MM.1S (cell line): Measurements from ENCODE around the gene ANKRD9.

Experiments
- DNase-seq: peaks from one replicate; pipeline ENCODE4 v3.0.0-alpha.2; 2015
- H2AFZ ChIP-seq: fragments of 300-600 bp; sonication (generic); 2 replicates; pipeline ENCODE4 v1.6.0; 2016; ENCODE audit warnings: antibody characterized with exemption, low read length
- H3F3A ChIP-seq: fragments of 300-600 bp; sonication (generic); 2 replicates; pipeline ENCODE4 v1.6.1; 2016; ENCODE audit warnings: mild to moderate bottlenecking, antibody characterized with exemption, low read length, moderate library complexity, mixed read lengths; ENCODE audit not compliant: insufficient read depth
- H3K27ac ChIP-seq: fragments of 300-600 bp; sonication (generic); 2 replicates; pipeline ENCODE4 v1.5.1; 2016; ENCODE audit warnings: mild to moderate bottlenecking, low read length
- H3K27me3 ChIP-seq: fragments of 300-600 bp; sonication (generic); replicated peaks from 2 replicates; pipeline ENCODE4 v1.6.0; 2016; ENCODE audit warnings: low read length; ENCODE audit not compliant: insufficient read depth
- H3K36me3 ChIP-seq: fragments of 300-600 bp; sonication (generic); replicated peaks from 2 replicates; pipeline ENCODE4 v1.6.1; 2016; ENCODE audit warnings: mild to moderate bottlenecking, low read length, mixed read lengths; ENCODE audit not compliant: insufficient read depth
- H3K4me1 ChIP-seq: fragments of 300-600 bp; sonication (generic); 2 replicates; pipeline ENCODE4 v1.6.1; 2016; ENCODE audit warnings: low read length, mixed read lengths
- H3K4me2 ChIP-seq: fragments of 300-600 bp; sonication (generic); 2 replicates; pipeline ENCODE4 v1.6.0; 2016; ENCODE audit warnings: low read depth, low read length
- H3K4me3 ChIP-seq: fragments of 300-600 bp; sonication (generic); 2 replicates; pipeline ENCODE4 v1.5.1; 2016; ENCODE audit warnings: low read length, mixed read lengths
- H3K79me2 ChIP-seq: fragments of 300-600 bp; sonication (generic); 2 replicates; pipeline ENCODE4 v1.6.1; 2016; ENCODE audit warnings: mixed run types, low read length, mixed read lengths
- H3K9ac ChIP-seq: fragments of 300-600 bp; sonication (generic); 2 replicates; pipeline ENCODE4 v1.6.1; 2016; ENCODE audit warnings: low read length, mixed read lengths
- H3K9me2 ChIP-seq: fragments of 300-600 bp; sonication (generic); replicated peaks from 2 replicates; pipeline ENCODE4 v1.6.1; 2016; ENCODE audit warnings: mild to moderate bottlenecking, low read length, mixed read lengths; ENCODE audit not compliant: insufficient read depth
- H3K9me3 ChIP-seq: fragments of 300-600 bp; sonication (generic); replicated peaks from 2 replicates; pipeline ENCODE4 v1.6.1; 2016; ENCODE audit warnings: mild to moderate bottlenecking, low read length, mixed read lengths; ENCODE audit not compliant: insufficient read depth
- H4K20me1 ChIP-seq: fragments of 300-600 bp; sonication (generic); 2 replicates; pipeline ENCODE4 v1.6.1; 2016; ENCODE audit warnings: mild to moderate bottlenecking, low read length, moderate library complexity, mixed read lengths; ENCODE audit not compliant: insufficient read depth
- EZH2 ChIP-seq: fragments of 300-600 bp; sonication (generic); optimal IDR thresholded peaks from 2 replicates; pipeline ENCODE3; 2017; ENCODE audit warnings: low read depth, mild to moderate bottlenecking, antibody characterized with exemption, low read length, mixed read lengths
- EZH2phosphoT487 ChIP-seq: fragments of 300-600 bp; sonication (generic); IDR thresholded peaks from 2 replicates; pipeline ENCODE4 v1.6.1; 2018; ENCODE audit warnings: antibody characterized with exemption, low read length
- TF ChIP-seq, protein P1 (sequence below): fragments of 300-600 bp; sonication (generic); IDR thresholded peaks from 2 replicates; pipeline ENCODE4 v1.5.1; 2016; ENCODE audit warnings: antibody characterized with exemption, low read length, mixed read lengths

ANKRD9 gene

GRCh38 chr14:102513899-102514772, 4.6 kb upstream of the ANKRD9 start:
- Histone ChIP-seq H3K27me3 (no peaks in the 10 kb centered on the region), H3K4me3 (no peak overlapping the region), H3K9ac (no peak overlapping the region), H4K20me1 (no peaks in the 10 kb centered on the region), H3K4me1 (no peaks in the 10 kb centered on the region), H3K27ac (no peak overlapping the region), H3K36me3 (no peaks in the 10 kb centered on the region), H2AFZ (no peak overlapping the region), H3K9me3 (no peaks in the 10 kb centered on the region), H3K9me2 (no peaks in the 10 kb centered on the region), H3F3A (no peaks in the 10 kb centered on the region), H3K79me2 (no peaks in the 10 kb centered on the region), H3K4me2 (no peak overlapping the region)
- no peak for DNase-seq
- TF ChIP-seq EZH2phosphoT487, result no peak
- no peak for TF ChIP-seq EZH2
- TF ChIP-seq, protein P1, sequence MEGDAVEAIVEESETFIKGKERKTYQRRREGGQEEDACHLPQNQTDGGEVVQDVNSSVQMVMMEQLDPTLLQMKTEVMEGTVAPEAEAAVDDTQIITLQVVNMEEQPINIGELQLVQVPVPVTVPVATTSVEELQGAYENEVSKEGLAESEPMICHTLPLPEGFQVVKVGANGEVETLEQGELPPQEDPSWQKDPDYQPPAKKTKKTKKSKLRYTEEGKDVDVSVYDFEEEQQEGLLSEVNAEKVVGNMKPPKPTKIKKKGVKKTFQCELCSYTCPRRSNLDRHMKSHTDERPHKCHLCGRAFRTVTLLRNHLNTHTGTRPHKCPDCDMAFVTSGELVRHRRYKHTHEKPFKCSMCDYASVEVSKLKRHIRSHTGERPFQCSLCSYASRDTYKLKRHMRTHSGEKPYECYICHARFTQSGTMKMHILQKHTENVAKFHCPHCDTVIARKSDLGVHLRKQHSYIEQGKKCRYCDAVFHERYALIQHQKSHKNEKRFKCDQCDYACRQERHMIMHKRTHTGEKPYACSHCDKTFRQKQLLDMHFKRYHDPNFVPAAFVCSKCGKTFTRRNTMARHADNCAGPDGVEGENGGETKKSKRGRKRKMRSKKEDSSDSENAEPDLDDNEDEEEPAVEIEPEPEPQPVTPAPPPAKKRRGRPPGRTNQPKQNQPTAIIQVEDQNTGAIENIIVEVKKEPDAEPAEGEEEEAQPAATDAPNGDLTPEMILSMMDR, result no peak

GRCh38 chr14:102512793-102513300, 3.3 kb upstream of the ANKRD9 start:
- no peak overlapping the region for H3K9ac ChIP-seq
- H3K4me2 ChIP-seq, result no peak overlapping the region
- H3K9me2 ChIP-seq, result no peaks in the 10 kb centered on the region
- H3F3A ChIP-seq, result no peaks in the 10 kb centered on the region
- no peaks in the 10 kb centered on the region for H3K36me3 ChIP-seq
- H3K4me1 ChIP-seq, result no peaks in the 10 kb centered on the region
- H3K9me3 ChIP-seq, result no peaks in the 10 kb centered on the region
- H2AFZ ChIP-seq, result no peak overlapping the region
- no peaks in the 10 kb centered on the region for H3K27me3 ChIP-seq
- H3K27ac ChIP-seq, result no peak overlapping the region
- no peaks in the 10 kb centered on the region for H3K79me2 ChIP-seq
- H3K4me3 ChIP-seq, result no peak overlapping the region
- DNase-seq, result no peak
- TF ChIP-seq EZH2 (no peak), EZH2phosphoT487 (no peak)
- TF ChIP-seq, protein P1, result no peak
- no peaks in the 10 kb centered on the region for H4K20me1 ChIP-seq

GRCh38 chr14:102511538-102511937, 2.0 kb upstream of the ANKRD9 start:
- Histone ChIP-seq H3K9ac (no peak overlapping the region), H2AFZ (no peak overlapping the region), H3K4me3 (no peak overlapping the region), H3K9me3 (no peaks in the 10 kb centered on the region), H3K79me2 (no peaks in the 10 kb centered on the region), H4K20me1 (no peaks in the 10 kb centered on the region), H3K27me3 (no peaks in the 10 kb centered on the region), H3K27ac (no peak overlapping the region), H3F3A (no peaks in the 10 kb centered on the region), H3K36me3 (no peaks in the 10 kb centered on the region), H3K4me1 (no peaks in the 10 kb centered on the region), H3K9me2 (no peaks in the 10 kb centered on the region), H3K4me2 (no peak overlapping the region)
- no peak for DNase-seq
- no peak for TF ChIP-seq EZH2phosphoT487
- TF ChIP-seq EZH2, result no peak
- TF ChIP-seq, protein P1, result no peak
